Measurements from ENCODE around the gene ALOX15B. TPM values are rescaled to one million over a fixed set of nuclear protein-coding genes. Genes with fewer than 3 reads are reported as not detected.

Gene ALOX15B
- polyA plus RNA-seq, 3 donors = 1.7 to 2.8 (median 2.0) TPM

DNA sequence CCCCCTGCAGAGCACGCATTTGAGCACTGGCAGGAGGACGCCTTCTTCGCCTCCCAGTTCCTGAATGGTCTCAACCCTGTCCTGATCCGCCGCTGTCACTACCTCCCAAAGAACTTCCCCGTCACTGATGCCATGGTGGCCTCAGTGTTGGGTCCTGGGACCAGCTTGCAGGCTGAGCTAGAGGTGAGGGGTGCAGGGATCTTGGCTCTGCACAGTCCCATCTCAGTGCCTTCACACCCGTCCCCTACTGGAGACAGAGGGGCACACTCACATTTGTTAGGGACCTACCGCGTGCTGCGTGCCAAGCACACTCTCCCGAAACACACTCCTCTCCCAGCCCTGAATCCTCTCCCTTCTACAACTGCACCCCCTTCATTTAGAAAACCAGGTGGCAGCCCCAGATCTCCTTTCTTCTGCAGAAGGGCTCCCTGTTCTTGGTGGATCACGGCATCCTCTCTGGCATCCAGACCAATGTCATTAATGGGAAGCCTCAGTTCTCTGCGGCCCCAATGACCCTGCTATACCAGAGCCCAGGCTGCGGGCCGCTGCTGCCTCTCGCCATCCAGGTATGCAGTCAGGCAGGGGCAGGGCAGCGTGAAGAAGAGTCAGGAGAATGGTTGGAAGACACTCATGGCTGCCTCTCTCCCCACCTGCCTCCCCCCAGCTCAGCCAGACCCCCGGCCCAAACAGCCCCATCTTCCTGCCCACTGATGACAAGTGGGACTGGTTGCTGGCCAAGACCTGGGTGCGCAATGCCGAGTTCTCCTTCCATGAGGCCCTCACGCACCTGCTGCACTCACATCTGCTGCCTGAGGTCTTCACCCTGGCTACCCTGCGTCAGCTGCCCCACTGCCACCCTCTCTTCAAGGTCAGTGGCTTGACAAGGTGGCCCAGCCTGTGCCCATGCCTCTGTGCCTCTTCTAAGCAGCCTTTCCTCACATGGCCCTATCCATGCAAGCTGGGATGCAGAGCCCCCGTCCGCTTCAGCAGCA lies 6.3 kb downstream of the ALOX15B start:
- H3K36me3 ChIP-seq (replicated peaks in 1 of 2; ENCODE audit: control insufficient read depth in 1 of 2, insufficient read depth in 2 of 2, low read length in 2 of 2) = peaks cover 0 to 2% of the 10 kb centered on the region in 2 donors
- Mint-ChIP-seq H3K9me3 (peaks cover 0 to 2% (median 0%) of the 10 kb centered on the region in 7 donors), H3K27ac (no peak overlapping the region), H3K4me1 (peaks cover 39% of the 10 kb centered on the region), H3K4me3 (no peak overlapping the region), H3K27me3 (ENCODE audit: low read depth in 3 of 3) (peaks cover 0 to 4% (median 3%) of the 10 kb centered on the region in 3 donors), H3K36me3 (peaks cover 11 to 15% of the 10 kb centered on the region in 2 donors)
- no peak overlapping the region for H3K4me3 ChIP-seq (replicated peaks in 1 of 3; ENCODE audit: low read depth in 2 of 3, low read length in 3 of 3)
- H3K9ac ChIP-seq (ENCODE audit: insufficient read depth, low read length, poor library complexity, severe bottlenecking) = no peak overlapping the region
- intact Hi-C loops (cut with micrococcal nuclease) = loop anchor here in 1 of 2 donors (5.0 kb wide), 1 partner anchor 43 kb away; the partner anchor contains the start of gene GUCY2D
- no peaks in the 10 kb centered on the region for H3K9me3 ChIP-seq (replicated peaks in 1 of 2; ENCODE audit: control insufficient read depth in 1 of 2, insufficient read depth in 1 of 2, low read length in 2 of 2)
- no peaks in the 10 kb centered on the region for H3K27me3 ChIP-seq (ENCODE audit: control insufficient read depth in 2 of 2, insufficient read depth in 2 of 2, low read length in 2 of 2)
- H3K79me2 ChIP-seq (ENCODE audit: insufficient read depth, low read length) = peaks cover under 1% of the 10 kb centered on the region
- H4K20me1 ChIP-seq (ENCODE audit: insufficient read depth, low read length) = no peaks in the 10 kb centered on the region
- no peak overlapping the region for H3K4me2 ChIP-seq (replicated peaks; ENCODE audit: extremely low read depth, low read length, poor library complexity, severe bottlenecking)
- TF ChIP-seq, protein P1, sequence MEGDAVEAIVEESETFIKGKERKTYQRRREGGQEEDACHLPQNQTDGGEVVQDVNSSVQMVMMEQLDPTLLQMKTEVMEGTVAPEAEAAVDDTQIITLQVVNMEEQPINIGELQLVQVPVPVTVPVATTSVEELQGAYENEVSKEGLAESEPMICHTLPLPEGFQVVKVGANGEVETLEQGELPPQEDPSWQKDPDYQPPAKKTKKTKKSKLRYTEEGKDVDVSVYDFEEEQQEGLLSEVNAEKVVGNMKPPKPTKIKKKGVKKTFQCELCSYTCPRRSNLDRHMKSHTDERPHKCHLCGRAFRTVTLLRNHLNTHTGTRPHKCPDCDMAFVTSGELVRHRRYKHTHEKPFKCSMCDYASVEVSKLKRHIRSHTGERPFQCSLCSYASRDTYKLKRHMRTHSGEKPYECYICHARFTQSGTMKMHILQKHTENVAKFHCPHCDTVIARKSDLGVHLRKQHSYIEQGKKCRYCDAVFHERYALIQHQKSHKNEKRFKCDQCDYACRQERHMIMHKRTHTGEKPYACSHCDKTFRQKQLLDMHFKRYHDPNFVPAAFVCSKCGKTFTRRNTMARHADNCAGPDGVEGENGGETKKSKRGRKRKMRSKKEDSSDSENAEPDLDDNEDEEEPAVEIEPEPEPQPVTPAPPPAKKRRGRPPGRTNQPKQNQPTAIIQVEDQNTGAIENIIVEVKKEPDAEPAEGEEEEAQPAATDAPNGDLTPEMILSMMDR (IDR thresholded peaks at IDR 0.05) = no peak
- H2AFZ ChIP-seq (ENCODE audit: insufficient read depth, low read depth, low read length, poor library complexity, severe bottlenecking) = no peak overlapping the region
- WGBS (ENCODE audit: insufficient coverage) = 95% methylated on average over 18 of the region's 24 CpGs
- H3K27ac ChIP-seq (ENCODE audit: low read depth in 1 of 2, low read length in 2 of 2) = no peak overlapping the region
- DNase-seq = peak in 1 of 3 donors; percentile 2
- peaks cover 31 to 34% of the 10 kb centered on the region in 2 donors for H3K4me1 ChIP-seq (ENCODE audit: control insufficient read depth in 1 of 2, insufficient read depth in 2 of 2, low read length in 2 of 2)

DNA sequence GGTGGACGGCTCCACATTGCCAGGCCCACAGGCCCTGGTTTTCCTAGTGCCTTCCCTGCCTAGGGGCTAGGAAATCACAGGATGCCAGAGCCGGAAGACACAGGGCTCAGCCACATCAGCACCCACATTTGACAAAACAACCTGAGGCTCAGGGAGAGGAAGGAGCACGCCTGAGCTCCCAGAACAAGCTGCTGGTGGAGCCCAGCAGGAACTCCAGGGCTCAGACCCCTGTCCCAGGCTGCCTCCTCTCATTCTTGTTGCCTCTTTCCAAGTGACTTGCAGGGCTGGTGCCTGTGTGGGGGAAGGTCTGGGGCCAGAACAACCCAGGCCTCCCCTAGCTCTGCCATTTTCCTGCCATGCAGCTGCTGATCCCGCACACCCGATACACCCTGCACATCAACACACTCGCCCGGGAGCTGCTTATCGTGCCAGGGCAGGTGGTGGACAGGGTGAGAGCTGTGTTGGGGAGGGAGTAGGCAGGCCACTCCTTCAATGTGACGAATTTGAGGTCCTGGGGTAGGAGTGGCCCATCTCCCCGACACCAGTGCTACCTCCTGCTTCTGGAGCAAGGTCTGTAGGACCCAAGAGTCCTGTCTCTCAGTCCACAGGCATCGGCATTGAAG lies 7.6 kb downstream of the ALOX15B start:
- no peaks in the 10 kb centered on the region for H3K27me3 ChIP-seq (ENCODE audit: control insufficient read depth in 2 of 2, insufficient read depth in 2 of 2, low read length in 2 of 2)
- H3K9ac ChIP-seq (ENCODE audit: insufficient read depth, low read length, poor library complexity, severe bottlenecking) = no peak overlapping the region
- Mint-ChIP-seq H3K27me3 (ENCODE audit: low read depth in 3 of 3) (peaks cover 0 to 4% (median 3%) of the 10 kb centered on the region in 3 donors), H3K9me3 (no peaks in the 10 kb centered on the region), H3K4me3 (no peak overlapping the region), H3K4me1 (peaks cover 26% of the 10 kb centered on the region), H3K27ac (no peak overlapping the region), H3K36me3 (peaks cover 11 to 15% of the 10 kb centered on the region in 2 donors)
- H3K36me3 ChIP-seq (replicated peaks in 1 of 2; ENCODE audit: control insufficient read depth in 1 of 2, insufficient read depth in 2 of 2, low read length in 2 of 2) = peaks cover 0 to 2% of the 10 kb centered on the region in 2 donors
- H3K4me3 ChIP-seq (replicated peaks in 1 of 3; ENCODE audit: low read depth in 2 of 3, low read length in 3 of 3) = no peak overlapping the region
- WGBS (ENCODE audit: insufficient coverage) = over 99% methylated on average over 7 of the region's 11 CpGs
- no peaks in the 10 kb centered on the region for H4K20me1 ChIP-seq (ENCODE audit: insufficient read depth, low read length)
- peaks cover 18 to 21% of the 10 kb centered on the region in 2 donors for H3K4me1 ChIP-seq (ENCODE audit: control insufficient read depth in 1 of 2, insufficient read depth in 2 of 2, low read length in 2 of 2)
- no peaks in the 10 kb centered on the region for H3K79me2 ChIP-seq (ENCODE audit: insufficient read depth, low read length)
- no peak overlapping the region for H3K4me2 ChIP-seq (replicated peaks; ENCODE audit: extremely low read depth, low read length, poor library complexity, severe bottlenecking)
- H3K9me3 ChIP-seq (replicated peaks in 1 of 2; ENCODE audit: control insufficient read depth in 1 of 2, insufficient read depth in 1 of 2, low read length in 2 of 2) = no peaks in the 10 kb centered on the region
- H3K27ac ChIP-seq (ENCODE audit: low read depth in 1 of 2, low read length in 2 of 2) = no peak overlapping the region
- TF ChIP-seq, protein P1 (IDR thresholded peaks at IDR 0.05) = no peak
- peak in 1 of 3 donors; percentile 2 for DNase-seq
- H2AFZ ChIP-seq (ENCODE audit: insufficient read depth, low read depth, low read length, poor library complexity, severe bottlenecking) = no peak overlapping the region
- intact Hi-C loops (cut with micrococcal nuclease) = no loop called here
